Measurements from ENCODE around the gene TMEM52.
"Not testable (repeated sequence)": the region's sequence is repeated elsewhere in the genome, so short reads cannot be mapped to it uniquely, and the experiment has no call there.

TMEM52 gene

GRCh38 chr1:1945782-1946393 lies 26.8 kb upstream of the TMEM52 start:
- FAIRE-seq, result no peak

DNA sequence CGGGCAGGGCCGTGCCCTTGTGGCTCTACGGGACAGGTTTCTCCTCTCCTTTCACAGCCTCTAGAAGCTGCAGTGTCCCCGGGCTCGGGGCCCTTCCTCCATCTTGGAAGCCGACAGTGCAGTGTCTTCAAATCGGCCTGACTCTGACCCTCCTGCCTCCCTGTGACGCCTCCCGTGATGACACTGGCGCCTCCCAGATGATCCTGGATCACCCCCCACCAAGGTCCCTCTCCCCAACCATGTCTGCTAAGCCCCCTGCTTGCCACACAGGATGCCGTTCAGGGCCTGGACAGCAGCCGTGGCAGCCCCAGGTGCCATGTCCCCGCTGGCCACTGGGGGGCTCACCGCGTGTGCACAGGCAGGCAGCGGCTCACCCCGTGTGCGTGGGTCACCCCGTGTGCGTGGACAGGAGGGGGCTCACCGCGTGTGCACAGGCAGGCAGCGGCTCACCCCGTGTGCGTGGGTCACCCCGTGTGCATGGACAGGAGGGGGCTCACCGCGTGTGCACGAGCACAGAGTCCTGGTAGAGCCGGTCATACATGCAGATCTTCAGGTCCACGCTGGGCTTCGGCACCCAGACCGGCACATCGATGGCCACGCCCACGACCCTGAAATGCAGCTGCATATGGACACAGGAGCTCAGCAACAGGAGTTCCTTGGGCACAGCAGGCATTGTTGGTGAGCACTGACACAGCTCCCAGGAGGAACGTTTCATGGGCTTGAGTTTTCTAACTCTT lies 24.9 kb upstream of the TMEM52 start:
- FAIRE-seq, result no peak

DNA sequence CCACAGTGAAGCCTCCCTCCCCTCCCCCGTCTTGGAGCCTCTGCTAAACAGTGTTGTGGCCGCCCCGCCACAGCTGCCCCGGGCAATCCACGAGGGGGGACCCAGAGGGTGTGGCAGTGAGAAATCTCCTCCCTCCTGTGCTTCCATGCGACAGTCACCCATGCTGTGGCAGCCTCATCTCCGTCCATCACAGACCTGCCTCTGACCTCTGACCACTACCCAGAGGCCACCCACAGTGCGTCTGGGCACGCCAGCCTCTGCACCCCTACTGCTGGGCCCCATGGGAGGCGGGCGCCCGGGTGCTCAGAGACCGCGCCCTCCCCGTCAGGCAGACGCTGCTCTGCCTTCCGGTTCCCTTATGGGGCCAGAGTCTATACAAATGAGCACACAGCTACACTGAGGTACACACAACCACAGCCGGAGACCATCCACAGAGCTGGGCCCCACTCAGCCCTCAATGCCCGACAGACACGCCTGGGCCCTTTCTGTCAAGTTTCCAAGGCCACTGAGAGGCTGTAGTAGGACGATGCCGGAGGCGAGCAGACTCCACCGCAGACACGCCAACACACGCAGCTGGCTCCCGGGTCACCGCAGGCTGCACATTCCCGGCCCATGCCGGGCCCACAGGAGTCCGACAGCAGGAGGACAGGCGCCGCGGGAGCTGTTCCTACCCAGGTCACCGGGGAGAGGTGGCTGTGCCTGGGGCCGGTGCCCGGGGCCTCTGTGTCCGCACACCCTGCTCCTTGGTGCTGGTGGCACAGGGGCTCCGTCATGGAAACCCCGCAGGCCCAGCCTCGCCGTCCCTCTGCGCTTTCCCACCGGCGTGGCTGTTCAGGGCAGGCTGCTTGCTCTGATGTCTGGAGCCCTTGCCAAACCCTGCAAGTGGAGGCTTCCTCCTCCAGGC lies 23.9 kb upstream of the TMEM52 start:
- no peak for FAIRE-seq

- FAIRE-seq, result no peak
Observed at GRCh38 chr1:1941868-1942752, 23.0 kb upstream of the TMEM52 start.

- FAIRE-seq, result no peak
Observed at GRCh38 chr1:1941211-1941841, 22.2 kb upstream of the TMEM52 start.

- FAIRE-seq, result no peak
Observed at GRCh38 chr1:1940123-1940425, 21.0 kb upstream of the TMEM52 start.

DNA sequence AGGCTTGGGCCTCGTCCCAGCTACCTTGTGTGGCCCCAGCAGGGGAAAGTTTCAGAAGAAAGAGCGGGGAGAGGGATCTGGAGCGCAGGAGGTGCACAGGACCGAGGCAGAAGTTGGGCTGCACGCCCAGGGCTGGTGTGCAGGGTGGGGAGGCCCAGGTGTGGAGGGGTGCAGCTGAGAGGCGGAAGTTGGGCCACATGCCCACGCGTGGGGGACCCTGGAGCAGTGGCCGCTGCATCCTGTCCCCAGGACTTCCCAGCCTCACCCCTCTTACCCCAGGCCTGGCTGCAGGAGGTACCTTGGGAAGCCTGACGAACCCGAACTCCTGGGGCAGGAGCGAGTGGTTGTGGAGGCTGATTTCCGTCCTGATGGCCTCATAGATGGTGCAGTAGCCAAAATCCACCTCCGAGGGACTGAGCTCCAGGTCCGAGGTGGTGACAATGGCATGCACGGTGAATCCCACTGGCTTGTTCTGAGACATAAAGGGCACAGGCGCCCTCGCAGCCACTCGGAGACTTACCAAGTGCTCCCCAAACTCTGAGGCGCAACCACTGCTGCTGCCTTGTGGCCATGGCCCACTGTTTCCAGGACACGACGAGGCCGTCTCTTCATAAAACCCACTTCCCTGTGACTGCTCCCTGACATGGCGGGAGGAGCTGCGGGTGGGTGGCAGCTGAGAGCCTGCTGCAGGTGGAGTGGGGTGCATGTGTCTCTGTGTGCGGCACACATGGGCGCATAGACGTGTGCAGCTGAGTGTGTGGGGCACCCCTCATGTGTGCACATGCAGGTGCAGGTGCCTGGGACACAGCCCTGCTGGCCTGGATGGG lies 20.4 kb upstream of the TMEM52 start:
- FAIRE-seq, result no peak

DNA sequence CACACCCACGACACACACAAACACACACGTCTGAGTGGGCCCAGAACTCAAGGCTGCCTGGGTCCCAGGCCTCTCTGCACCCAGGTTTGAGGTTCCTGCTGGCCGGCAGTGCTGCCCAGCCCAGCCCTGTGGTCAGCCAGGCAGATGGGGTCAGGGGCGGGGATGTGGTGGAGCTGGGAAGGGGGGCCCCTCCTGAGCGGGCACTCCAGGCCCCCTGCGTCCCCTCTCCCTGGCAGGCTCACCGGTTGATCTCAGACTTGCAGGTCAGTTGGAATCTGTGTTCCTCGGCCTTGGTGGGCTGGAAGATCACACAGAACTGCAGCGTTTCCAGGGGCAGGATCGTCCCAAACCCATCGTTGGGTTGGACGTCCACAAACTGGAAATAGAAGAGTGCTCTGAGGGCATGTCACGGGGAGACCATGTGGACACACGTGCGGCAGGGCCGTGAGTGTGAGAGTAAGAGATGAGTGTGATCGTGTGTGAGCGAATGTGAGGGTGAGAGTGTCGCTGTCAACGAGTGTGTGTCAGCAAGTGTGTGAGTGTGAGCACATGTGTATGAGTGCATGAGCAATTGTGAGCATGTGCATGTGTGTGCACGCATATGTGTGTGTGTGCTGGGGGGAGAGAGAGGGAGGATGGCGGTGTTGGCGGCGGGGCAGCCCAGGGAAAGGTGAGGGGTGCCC lies 19.7 kb upstream of the TMEM52 start:
- FAIRE-seq, result no peak

- no peak for FAIRE-seq
Observed at GRCh38 chr1:1938276-1938573, 19.1 kb upstream of the TMEM52 start.

- no peak for FAIRE-seq
Observed at GRCh38 chr1:1937549-1938275, 18.6 kb upstream of the TMEM52 start.

GRCh38 chr1:1937061-1937460 lies 18.0 kb upstream of the TMEM52 start:
- no peak for FAIRE-seq

- not testable (repeated sequence) for FAIRE-seq
Observed at GRCh38 chr1:1934848-1935247, 15.8 kb upstream of the TMEM52 start.

DNA sequence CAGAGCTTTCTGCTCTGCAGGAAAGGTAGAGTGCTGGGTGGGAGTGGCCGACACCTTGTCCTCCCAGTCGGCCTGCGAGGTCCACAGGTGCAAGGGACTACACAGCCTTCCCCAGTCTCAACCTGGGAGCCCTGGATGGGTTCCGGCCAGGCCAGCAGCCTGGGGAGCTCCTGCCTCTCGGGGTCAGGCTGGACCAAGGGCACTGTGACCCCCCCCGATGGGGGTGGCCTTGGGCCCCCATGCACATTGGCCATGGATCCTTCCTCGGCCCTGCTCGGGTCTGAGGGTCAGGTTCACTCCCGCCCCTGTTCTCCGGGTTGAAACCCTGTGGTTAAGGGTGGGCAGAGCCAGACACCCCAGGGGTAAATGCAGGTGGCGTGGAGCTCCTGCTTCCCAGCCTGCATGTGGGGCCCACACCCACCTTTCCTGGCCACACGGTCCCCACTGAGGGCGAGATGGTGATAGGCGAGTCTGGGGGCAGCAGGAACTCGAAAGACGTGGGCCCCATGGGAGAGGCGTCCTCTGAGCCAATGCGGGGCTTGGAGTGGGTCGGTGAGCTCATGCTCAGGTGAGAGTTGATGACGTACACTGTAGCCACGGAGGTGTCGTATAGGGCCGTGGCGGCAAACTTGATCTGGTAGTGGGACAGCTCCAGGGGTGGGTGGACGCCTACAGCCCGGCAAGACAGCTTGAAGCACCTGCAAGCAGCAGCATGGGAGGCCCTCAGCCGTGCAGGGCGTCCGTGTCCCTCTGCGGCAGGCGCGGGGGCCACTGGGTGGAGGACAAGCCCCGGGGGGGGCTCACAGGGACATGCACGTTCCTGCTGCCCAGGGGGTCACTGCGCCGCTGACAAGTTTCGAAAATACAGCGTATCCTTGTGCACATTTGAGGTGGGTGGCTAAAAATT lies 10.8 kb upstream of the TMEM52 start:
- no peak for FAIRE-seq

DNA sequence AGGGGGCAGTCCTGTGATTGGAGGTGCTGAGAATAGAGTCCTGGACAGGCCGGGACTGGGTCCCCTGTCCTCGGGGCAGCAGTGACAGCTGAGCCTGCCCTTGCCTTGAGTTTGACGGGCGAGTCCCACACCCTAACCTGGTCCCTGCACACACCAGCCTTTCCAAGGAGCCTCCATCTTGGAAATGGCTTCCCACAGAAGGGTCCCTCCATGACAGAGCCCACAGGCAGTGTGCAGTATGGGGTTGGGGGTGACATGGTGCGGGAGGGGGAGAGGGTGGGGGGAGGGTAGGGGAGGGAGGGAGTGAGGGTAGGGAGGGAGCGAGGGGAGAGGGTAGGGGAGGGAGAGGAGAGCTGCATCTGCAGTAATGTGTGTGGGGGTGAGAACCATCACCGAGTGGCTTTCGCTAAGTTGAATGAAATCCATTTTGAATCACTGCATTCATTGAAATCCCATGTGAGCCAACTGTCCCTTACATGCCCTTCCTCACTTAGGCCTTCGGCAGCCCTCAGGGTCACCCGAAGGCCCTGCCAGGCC lies 10.1 kb upstream of the TMEM52 start:
- no peak for FAIRE-seq

- FAIRE-seq, result no peak
Observed at GRCh38 chr1:1928231-1929101, 9.4 kb upstream of the TMEM52 start.

DNA sequence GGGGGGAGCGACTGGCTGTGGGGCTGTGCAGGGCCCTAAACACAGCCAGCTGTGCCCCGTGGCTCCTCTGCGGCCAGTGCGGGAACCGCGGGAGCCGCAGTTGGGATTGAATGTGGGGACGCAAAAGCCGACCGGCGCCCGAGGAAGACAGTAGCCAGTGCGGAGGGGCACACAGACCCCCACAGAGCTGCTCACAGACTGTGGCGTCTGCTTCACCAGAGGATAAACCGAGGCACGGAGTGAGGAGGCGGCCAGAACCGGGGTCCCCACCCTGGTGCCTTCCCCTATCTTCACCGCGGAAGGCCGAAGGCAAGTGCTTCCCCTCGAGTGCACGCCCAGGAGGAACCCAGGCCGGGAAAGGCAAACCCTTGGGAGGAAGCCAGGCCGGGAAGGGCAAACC lies 8.7 kb upstream of the TMEM52 start:
- no peak for FAIRE-seq

DNA sequence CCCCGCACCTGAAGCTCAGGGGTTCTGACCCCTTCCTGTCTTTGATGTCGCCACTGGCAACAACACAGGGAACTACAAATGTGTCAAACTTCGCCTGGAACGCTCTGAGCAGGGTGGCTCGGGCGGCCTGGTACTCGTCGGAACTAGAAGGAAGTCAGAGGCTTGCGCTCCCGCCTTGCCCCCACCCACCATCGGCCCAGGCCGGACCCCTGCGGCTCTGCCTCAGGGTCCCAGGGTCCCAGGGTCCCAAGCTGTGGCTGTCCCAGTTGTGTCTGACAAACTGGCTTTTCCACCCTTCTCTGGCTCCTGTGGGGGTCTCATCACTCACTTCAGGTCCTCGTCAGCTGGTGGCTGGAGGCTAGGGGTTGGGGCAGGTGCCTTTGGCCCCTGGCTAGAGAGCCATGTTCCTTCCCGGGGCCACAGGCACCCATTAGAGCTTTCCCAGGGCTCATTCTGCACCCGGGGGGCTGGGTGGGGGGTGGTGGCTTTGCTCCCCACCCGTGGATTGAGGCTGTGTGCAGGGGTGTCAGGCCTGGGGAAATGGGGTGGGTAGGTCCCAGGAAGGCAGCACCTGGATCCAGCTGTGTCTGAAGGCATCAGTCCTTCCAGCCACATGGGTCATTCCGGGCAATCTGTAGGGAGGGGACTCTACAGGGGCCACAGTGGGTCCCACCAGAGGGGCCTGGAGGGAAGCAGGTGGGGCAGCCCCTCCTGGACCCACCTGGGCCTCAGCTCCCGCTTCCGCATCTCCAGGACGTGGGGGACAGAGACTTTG lies 8.0 kb upstream of the TMEM52 start:
- FAIRE-seq, result no peak

All from colon (tissue), 2 donors.